OCI-M1 (cell line): Measurements from ENCODE around the gene INO80D.
"Not testable (repeated sequence)": the region's sequence is repeated elsewhere in the genome, so short reads cannot be mapped to it uniquely, and the experiment has no call there.

ENCODE experiments used
- DNase-seq: peaks from one replicate; lab custom pipeline; 2025; lab: John Stamatoyannopoulos, UW

Gene INO80D

GRCh38 chr2:205978728-205979127, 107.2 kb downstream of the INO80D start:
- not testable (repeated sequence) for DNase-seq

DNA sequence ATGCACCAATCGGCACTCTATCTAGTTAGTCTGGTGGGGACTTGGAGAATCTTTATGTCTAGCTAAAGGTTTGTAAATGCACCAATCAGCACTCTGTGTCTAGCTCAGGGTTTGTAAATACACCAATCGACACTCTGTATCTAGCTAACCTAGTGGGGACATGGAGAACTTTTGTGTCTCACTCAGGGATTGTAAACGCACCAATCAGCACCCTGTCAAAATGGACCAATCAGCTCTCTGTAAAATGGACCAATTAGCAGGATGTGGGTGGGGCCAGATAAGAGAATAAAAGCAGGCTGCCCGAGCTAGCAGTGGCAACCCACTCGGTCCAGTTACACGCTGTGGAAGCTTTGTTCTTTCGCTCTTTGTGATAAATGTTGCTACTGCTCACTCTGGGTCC, 108.3 kb downstream of the INO80D start:
- not testable (repeated sequence) for DNase-seq

DNA sequence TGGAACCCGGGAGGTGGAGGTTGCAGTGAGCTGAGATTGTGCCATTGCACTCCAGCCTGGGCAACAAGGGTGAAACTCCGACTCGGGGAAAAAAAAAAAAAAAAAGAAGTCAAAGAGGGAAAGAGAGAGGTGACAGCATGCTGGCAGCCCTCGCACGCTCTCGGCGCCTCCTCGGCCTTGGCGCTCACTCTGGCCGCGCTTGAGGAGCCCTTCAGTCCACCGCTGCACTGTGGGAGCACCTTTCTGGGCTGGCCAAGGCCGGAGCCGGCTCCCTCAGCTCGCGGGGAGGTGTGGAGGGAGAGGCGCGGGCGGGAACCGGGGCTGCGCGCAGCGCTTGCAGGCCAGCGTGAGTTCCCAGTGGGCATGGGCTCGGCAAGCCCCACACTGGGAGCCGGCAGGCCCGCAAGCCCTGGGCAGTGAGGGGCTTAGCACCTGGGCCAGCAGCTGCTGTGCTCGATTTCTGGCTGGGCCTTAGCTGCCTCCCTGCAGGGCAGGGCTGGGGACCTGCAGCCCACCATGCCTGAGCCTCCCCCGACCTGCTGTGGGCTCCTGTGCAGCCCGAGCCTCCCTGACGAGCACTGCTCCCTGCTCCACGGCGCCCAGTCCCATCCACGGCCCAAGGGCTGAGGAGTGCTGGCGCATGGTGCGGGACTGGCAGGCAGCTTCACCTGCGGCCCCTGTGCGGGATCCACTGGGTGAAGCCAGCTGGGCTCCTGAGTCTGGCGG, 108.9 kb downstream of the INO80D start:
- not testable (repeated sequence) for DNase-seq

DNA sequence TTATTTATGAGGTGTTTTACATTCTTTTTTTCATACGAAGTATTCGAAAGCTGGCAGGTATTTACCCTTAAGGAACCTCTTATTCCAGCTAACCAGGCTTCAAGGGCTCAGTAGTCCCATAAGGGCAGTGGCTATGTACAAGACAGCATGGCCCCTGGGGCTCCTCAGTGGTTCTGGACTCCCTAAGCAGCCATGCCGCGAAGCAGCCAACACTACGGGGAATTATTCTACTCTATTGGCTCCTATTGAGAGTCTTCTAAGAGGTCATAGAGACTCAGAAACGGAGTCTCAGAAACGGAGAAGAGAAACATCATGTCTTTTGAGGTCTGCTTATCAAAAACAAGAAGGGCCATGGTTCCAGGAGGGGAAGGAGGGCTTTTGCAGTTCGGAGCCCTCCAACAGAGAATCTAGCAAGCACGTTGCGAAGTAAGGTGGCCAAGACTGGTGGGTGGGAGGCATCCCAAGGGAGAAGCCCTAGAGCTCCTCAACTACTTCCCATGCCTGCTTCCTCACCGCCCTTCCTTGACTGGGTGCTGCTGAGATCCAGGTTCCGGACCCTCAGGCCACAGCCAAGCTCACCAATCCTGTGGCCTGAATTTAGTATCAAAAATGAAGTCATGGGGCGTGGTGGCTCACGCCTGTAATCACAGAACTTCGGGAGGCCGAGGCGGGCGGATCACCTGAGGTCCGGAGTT, 109.7 kb downstream of the INO80D start:
- DNase-seq: no peak

GRCh38 chr2:205975082-205975949, 110.7 kb downstream of the INO80D start:
- DNase-seq: no peak

DNA sequence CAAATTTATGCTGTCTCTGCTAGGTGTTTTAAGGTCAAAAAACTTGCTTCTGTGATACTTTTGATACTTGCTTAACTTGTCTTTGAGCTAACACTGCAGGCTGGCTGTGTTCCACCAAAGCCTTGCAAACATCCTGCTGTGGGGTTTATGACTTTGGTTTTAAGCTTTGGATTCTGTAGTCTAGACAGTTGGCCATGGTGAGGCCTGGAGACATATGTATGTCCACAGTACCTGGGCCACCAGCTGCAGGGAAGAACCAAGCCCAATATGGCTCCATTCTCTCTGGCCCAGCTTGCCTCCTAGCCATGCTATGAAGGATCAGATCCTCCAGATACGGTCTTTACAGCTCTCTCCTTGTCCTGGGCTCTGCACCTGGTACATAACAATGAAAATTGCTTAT, 113.9 kb downstream of the INO80D start:
- DNase-seq: no peak

- DNase-seq: no peak
Measured at GRCh38 chr2:205970348-205970747, 115.6 kb downstream of the INO80D start.

- DNase-seq: no peak
Measured at GRCh38 chr2:205969584-205969983, 116.4 kb downstream of the INO80D start.

- no peak for DNase-seq
Measured at GRCh38 chr2:205967391-205968075, 118.4 kb downstream of the INO80D start.

- no peak for DNase-seq
Measured at GRCh38 chr2:205965707-205966106, 120.3 kb downstream of the INO80D start.

DNA sequence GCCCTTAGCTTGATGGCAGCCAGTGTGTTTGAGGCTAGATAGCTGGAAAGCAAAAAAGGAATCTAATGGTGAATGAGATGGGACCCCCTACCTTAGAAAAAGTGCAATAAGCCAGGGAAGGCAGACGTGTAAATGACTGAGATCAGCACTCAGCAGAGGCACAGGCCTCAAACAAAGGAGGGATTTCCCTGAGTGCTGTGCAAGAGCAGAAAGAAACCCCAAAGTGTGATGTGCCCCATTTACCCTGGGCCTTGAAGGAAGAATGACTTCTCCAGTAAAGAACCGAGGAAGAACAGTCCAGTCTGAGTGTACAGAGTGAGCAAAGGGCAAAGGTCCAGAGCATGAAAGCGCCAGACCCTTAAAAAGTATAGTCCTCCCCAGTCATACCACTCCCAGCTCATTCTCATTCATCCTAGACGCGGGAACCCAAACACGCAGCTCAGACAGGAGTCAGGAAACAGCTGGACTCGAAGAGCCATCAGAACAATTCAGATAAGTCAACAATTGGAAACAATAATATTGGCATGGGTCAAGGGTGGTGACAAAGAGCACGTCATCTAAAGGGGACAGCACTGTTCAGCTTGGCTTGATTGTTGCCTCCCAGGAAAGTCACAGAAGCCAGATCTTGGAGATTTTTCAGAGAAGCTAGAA, 121.7 kb downstream of the INO80D start:
- no peak for DNase-seq

GRCh38 chr2:205959521-205959920, 126.5 kb downstream of the INO80D start:
- DNase-seq: no peak

DNA sequence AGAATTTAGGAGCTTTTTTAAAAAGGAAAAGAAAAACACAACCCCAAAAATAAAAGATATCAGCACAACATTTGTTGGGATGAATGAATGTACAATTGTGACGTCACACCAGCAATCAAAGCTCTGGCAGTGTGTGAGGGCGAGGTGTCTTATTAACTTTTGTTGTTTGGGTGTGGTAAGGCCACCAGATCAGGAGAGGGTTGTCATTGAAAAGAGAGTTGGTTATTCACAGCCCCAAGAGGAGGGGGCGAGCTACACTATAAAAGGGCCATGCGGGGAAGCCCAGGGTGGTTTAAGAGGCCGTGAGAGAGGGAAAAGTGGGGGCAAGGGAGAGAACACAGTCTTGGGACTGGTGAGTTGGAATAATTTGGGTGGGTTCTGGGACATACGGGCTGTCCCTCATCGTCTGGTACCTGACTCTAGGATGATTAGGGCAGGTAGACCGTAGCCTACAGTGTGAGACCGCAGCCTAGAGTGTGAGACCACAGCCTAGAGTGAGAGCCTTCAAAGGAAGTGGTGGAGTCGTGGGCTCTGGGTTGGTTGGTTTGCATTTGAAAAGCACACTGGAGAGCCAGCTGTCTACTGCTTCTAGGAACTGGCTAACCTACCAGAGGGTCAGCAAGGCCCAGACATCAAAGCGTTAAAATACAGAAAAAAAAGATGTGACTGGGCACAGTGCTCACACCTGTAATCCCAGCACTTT, 128.4 kb downstream of the INO80D start:
- DNase-seq: no peak

- DNase-seq: no peak
Measured at GRCh38 chr2:205954707-205955106, 131.3 kb downstream of the INO80D start.

GRCh38 chr2:205952282-205952681, 133.7 kb downstream of the INO80D start:
- no peak for DNase-seq

- DNase-seq: no peak
Measured at GRCh38 chr2:205948883-205949282, 137.1 kb downstream of the INO80D start.

GRCh38 chr2:205948496-205948837, 137.5 kb downstream of the INO80D start:
- DNase-seq: no peak

DNA sequence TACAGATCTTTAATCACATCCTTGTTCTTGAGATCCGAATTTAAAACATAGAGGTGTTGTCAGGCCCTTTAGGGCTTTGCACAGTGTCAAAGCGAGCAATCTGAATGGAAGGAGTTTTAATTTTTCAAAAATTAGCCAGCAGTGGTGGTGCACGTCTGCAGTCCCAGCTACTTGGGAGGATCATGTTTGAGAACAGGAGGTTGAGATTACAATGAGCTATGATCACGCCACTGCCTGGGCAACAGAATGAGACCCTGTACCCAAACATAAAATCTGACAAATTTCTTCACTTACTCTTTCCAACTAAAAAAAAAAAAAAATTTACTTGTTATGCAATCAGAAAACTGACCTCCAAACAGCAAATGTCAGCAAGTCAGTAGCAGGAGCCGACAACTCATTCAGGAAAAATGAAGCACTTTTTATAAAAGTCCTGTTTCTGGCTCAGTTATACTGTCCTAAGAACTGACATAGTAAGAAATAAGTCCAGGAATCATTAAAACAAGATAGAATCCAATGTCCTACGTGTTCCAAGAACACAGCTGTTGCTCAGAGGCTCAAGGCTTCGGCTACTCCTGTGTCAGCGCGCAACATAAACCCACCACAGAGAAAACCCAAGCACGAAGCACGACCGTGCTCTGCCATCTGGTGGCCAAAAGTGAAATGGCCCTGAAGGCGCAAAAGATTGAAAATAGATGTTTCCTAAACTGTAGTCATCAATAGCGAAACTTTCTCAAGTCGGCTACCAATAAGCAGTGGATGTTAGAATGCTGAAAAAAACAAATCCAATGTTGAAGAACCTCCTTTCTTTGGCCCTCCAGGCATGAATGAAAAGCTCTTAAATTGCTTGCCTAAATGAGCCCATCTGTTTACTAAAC, 138.1 kb downstream of the INO80D start:
- peak; percentile 79 for DNase-seq

- DNase-seq: no peak
Measured at GRCh38 chr2:205946226-205946625, 139.7 kb downstream of the INO80D start.
